HEK293 (cell line): ENCODE measurements around the gene KLF13.

Source experiments
- CTCF ChIA-PET: fragments of 350-600 bp; formaldehyde crosslinking; extraction: SDS; loops from one replicate; lab custom pipeline; 2021; ENCODE audit warnings: antibody characterized with exemption; lab: Yijun Ruan, JAX
- POLR2A ChIA-PET: fragments of 300-600 bp; formaldehyde crosslinking; extraction: SDS; loops from one replicate; lab custom pipeline; 2020; ENCODE audit warnings: antibody characterized with exemption, inconsistent platforms; lab: Yijun Ruan, JAX
- H3K27ac ChIP-seq: fragments of 200-500 bp; sonication (Bioruptor generic); 2 replicates; pipeline ENCODE4 v1.5.1; 2014; ENCODE audit warnings: low read depth, low read length, control low read depth, inconsistent platforms; ENCODE audit errors: extremely low read depth
- H3K36me3 ChIP-seq, 2 experiments: fragments of 200-500 bp in 1 of 2; sonication (Bioruptor generic) in 1 of 2; 1 replicate in 1 of 2; 2 replicates in 1 of 2; pipeline ENCODE4 v1.5.1; 2014 to 2017; ENCODE audit warnings: inconsistent platforms in 2 of 2, low read length in 2 of 2; ENCODE audit not compliant: control insufficient read depth in 2 of 2, insufficient read depth in 1 of 2
- H3K4me1 ChIP-seq: fragments of 200-500 bp; sonication (Bioruptor generic); 2 replicates; pipeline ENCODE4 v1.5.1; 2014; ENCODE audit warnings: mild to moderate bottlenecking, low read length, inconsistent platforms; ENCODE audit not compliant: control insufficient read depth, insufficient read depth
- H3K4me3 ChIP-seq: 2 replicates; pipeline ENCODE4 v1.5.1; 2011; ENCODE audit warnings: low read depth, mild to moderate bottlenecking, control low read depth, low read length, moderate library complexity
- H3K9me3 ChIP-seq: fragments of 200-500 bp; sonication (Bioruptor generic); 2 replicates; pipeline ENCODE4 v1.5.1; 2014; ENCODE audit warnings: low read depth, low read length, inconsistent platforms; ENCODE audit not compliant: control insufficient read depth, insufficient read depth
- BCL6B ChIP-seq: fragments of 450-650 bp; formaldehyde crosslinking; IDR thresholded peaks from 2 replicates; pipeline ENCODE4 v1.5.1; 2017; ENCODE audit warnings: missing biosample characterization, missing genetic modification characterization
- FEZF1 ChIP-seq: fragments of 450-650 bp; formaldehyde crosslinking; IDR thresholded peaks from 2 replicates; pipeline ENCODE4 v1.5.1; 2016; ENCODE audit warnings: missing biosample characterization, missing genetic modification characterization
- GLI4 ChIP-seq: fragments of 450-650 bp; formaldehyde crosslinking; IDR thresholded peaks from 2 replicates; pipeline ENCODE4 v1.5.1; 2016; ENCODE audit warnings: missing biosample characterization, missing genetic modification characterization
- MEIS1 ChIP-seq: sonication (generic); formaldehyde crosslinking; IDR thresholded peaks from 2 replicates; pipeline ENCODE4 v1.8.1; 2022; ENCODE audit warnings: missing genetic modification reagents, mild to moderate bottlenecking, borderline replicate concordance
- MYNN ChIP-seq: fragments of 450-650 bp; formaldehyde crosslinking; IDR thresholded peaks from 2 replicates; pipeline ENCODE4 v1.5.1; 2016; ENCODE audit warnings: missing biosample characterization, missing genetic modification characterization, borderline replicate concordance
- PRDM1 ChIP-seq: fragments of 450-650 bp; formaldehyde crosslinking; IDR thresholded peaks from 2 replicates; pipeline ENCODE4; 2016; ENCODE audit warnings: missing biosample characterization, missing genetic modification characterization
- SCRT1 ChIP-seq: fragments of 450-650 bp; formaldehyde crosslinking; IDR thresholded peaks from 2 replicates; pipeline ENCODE4 v1.5.1; 2016; ENCODE audit warnings: missing biosample characterization, missing genetic modification characterization, borderline replicate concordance
- TCF7L2 ChIP-seq: IDR thresholded peaks from 2 replicates; pipeline ENCODE4 v1.6.1; 2011; ENCODE audit warnings: low read depth, mild to moderate bottlenecking, inconsistent platforms, low read length, moderate library complexity, borderline replicate concordance
- ZBTB44 ChIP-seq: fragments of 450-650 bp; IDR thresholded peaks from 2 replicates; pipeline ENCODE4 v1.5.1; 2018; ENCODE audit warnings: missing biosample characterization, mild to moderate bottlenecking, missing genetic modification characterization
- ZFP41 ChIP-seq: fragments of 450-650 bp; formaldehyde crosslinking; IDR thresholded peaks from 2 replicates; pipeline ENCODE4 v1.5.1; 2016; ENCODE audit warnings: missing biosample characterization, missing genetic modification characterization, borderline replicate concordance
- ZIC2 ChIP-seq: fragments of 450-650 bp; formaldehyde crosslinking; IDR thresholded peaks from 2 replicates; pipeline ENCODE4 v1.5.1; 2016; ENCODE audit warnings: missing biosample characterization, missing genetic modification characterization
- ZNF114 ChIP-seq: fragments of 450-650 bp; formaldehyde crosslinking; IDR thresholded peaks from 2 replicates; pipeline ENCODE4 v1.5.0; 2017; ENCODE audit warnings: missing biosample characterization, missing genetic modification characterization
- ZNF146 ChIP-seq: fragments of 450-650 bp; formaldehyde crosslinking; IDR thresholded peaks from 2 replicates; pipeline ENCODE4 v1.5.1; 2016; ENCODE audit warnings: missing biosample characterization, missing genetic modification characterization
- ZNF2 ChIP-seq: fragments of 450-650 bp; formaldehyde crosslinking; IDR thresholded peaks from 2 replicates; pipeline ENCODE4 v1.5.1; 2016; ENCODE audit warnings: missing biosample characterization, missing genetic modification characterization
- ZNF202 ChIP-seq: fragments of 450-650 bp; formaldehyde crosslinking; IDR thresholded peaks from 2 replicates; pipeline ENCODE4 v1.5.1; 2016; ENCODE audit warnings: missing biosample characterization, missing genetic modification characterization, borderline replicate concordance
- ZNF211 ChIP-seq: fragments of 450-650 bp; formaldehyde crosslinking; IDR thresholded peaks from 2 replicates; pipeline ENCODE4 v1.5.1; 2016; ENCODE audit warnings: low read depth, missing biosample characterization, missing genetic modification characterization
- ZNF221 ChIP-seq: fragments of 450-650 bp; formaldehyde crosslinking; IDR thresholded peaks from 2 replicates; pipeline ENCODE4 v1.5.1; 2017; ENCODE audit warnings: missing biosample characterization, missing genetic modification characterization, borderline replicate concordance
- ZNF223 ChIP-seq: fragments of 450-650 bp; formaldehyde crosslinking; IDR thresholded peaks from 2 replicates; pipeline ENCODE4 v1.5.1; 2016; ENCODE audit warnings: missing biosample characterization, missing genetic modification characterization
- ZNF23 ChIP-seq: fragments of 450-650 bp; formaldehyde crosslinking; IDR thresholded peaks from 2 replicates; pipeline ENCODE4 v1.5.1; 2016; ENCODE audit warnings: missing biosample characterization, missing genetic modification characterization, borderline replicate concordance
- ZNF341 ChIP-seq: fragments of 450-650 bp; formaldehyde crosslinking; IDR thresholded peaks from 2 replicates; pipeline ENCODE4; 2016; ENCODE audit warnings: low read depth, missing biosample characterization, missing genetic modification characterization
- ZNF555 ChIP-seq: fragments of 450-650 bp; formaldehyde crosslinking; conservative IDR thresholded peaks from 2 replicates; pipeline ENCODE4 v1.5.1; 2017; ENCODE audit warnings: missing biosample characterization, mild to moderate bottlenecking, missing genetic modification characterization, inconsistent platforms
- ZNF600 ChIP-seq: fragments of 450-650 bp; formaldehyde crosslinking; IDR thresholded peaks from 2 replicates; pipeline ENCODE4 v1.5.1; 2016; ENCODE audit warnings: missing biosample characterization, missing genetic modification characterization
- ZNF776 ChIP-seq: fragments of 450-650 bp; formaldehyde crosslinking; IDR thresholded peaks from 2 replicates; pipeline ENCODE4 v1.5.0; 2017; ENCODE audit warnings: missing biosample characterization, missing genetic modification characterization, borderline replicate concordance
- ZNF830 ChIP-seq: fragments of 450-650 bp; IDR thresholded peaks from 2 replicates; pipeline ENCODE4 v1.5.0; 2018; ENCODE audit warnings: missing biosample characterization, missing genetic modification characterization, low read depth, mild to moderate bottlenecking, moderate library complexity
- ZNF843 ChIP-seq: fragments of 450-650 bp; formaldehyde crosslinking; IDR thresholded peaks from 2 replicates; pipeline ENCODE4 v1.5.1; 2016; ENCODE audit warnings: missing biosample characterization, missing genetic modification characterization
- ZXDB ChIP-seq: fragments of 450-650 bp; formaldehyde crosslinking; IDR thresholded peaks from 2 replicates; pipeline ENCODE4 v1.5.1; 2016; ENCODE audit warnings: missing biosample characterization, missing genetic modification characterization
- TF ChIP-seq, protein P1 (sequence below): fragments of 450-650 bp; formaldehyde crosslinking; IDR thresholded peaks from 2 replicates; pipeline ENCODE4 v1.5.1; 2016; ENCODE audit warnings: missing biosample characterization, missing genetic modification characterization
- TF ChIP-seq, protein P2 (sequence below): fragments of 450-650 bp; formaldehyde crosslinking; IDR thresholded peaks from 2 replicates; pipeline ENCODE4 v1.5.1; 2017; ENCODE audit warnings: missing biosample characterization, missing genetic modification characterization
- TF ChIP-seq, protein P3 (sequence below): fragments of 450-650 bp; IDR thresholded peaks from 2 replicates; pipeline ENCODE4 v1.5.1; 2018; ENCODE audit warnings: missing biosample characterization, missing genetic modification characterization

The KLF13 gene

GRCh38 chr15:31326156-31326874, at the start of gene KLF13:
TSS of gene KLF13 (plus strand) at chr15:31326835. CDS start at chr15:31327213, 378 bp downstream.
- Histone ChIP-seq H3K4me1 (no peaks in the 10 kb centered on the region), H3K9me3 (no peaks in the 10 kb centered on the region), H3K36me3 (no peaks in the 10 kb centered on the region), H3K4me3 (peak within 1 kb of the TSS; percentile 60), H3K27ac (peak within 1 kb of the TSS; percentile 98)
- POLR2A ChIA-PET = interaction anchor here (0.5 to 1.6 kb wide), 3 partner anchors 66 to 223 kb away, joined by 3 to 4 read pairs (median 3); no protein-coding TSS in a partner anchor
- CTCF ChIA-PET = interaction anchor here (0.6 kb wide), 3 partner anchors 48 to 75 kb away, joined by 3 read pairs; no protein-coding TSS in a partner anchor
- TF ChIP-seq, protein P1, sequence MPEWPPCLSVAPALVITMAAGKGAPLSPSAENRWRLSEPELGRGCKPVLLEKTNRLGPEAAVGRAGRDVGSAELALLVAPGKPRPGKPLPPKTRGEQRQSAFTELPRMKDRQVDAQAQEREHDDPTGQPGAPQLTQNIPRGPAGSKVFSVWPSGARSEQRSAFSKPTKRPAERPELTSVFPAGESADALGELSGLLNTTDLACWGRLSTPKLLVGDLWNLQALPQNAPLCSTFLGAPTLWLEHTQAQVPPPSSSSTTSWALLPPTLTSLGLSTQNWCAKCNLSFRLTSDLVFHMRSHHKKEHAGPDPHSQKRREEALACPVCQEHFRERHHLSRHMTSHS = no peak
- TF ChIP-seq ZNF146 (tag by site-specific recombination) (no peak), ZNF202 (tag by site-specific recombination) (no peak), ZNF211 (no peak), MEIS1 (CRISPR knock-in tag) (no peak), ZNF23 (tag by site-specific recombination) (no peak), FEZF1 (peak; percentile 55; the same call in 1 of the 2 replicates), ZXDB (tag by site-specific recombination) (peak; percentile 41; the same call in 1 of the 2 replicates), ZNF600 (tag by site-specific recombination) (no peak), PRDM1 (tag by site-specific recombination) (no peak), ZNF2 (tag by site-specific recombination) (no peak), GLI4 (tag by site-specific recombination) (no peak), ZNF830 (tag by site-specific recombination) (no peak), TCF7L2 (no peak), ZNF555 (tag by site-specific recombination) (no peak), BCL6B (no peak), ZNF223 (tag by site-specific recombination) (no peak), ZIC2 (peak; percentile 89), ZFP41 (tag by site-specific recombination) (no peak), ZNF341 (tag by site-specific recombination) (peak; percentile 79), ZNF776 (no peak), ZNF843 (tag by site-specific recombination) (0 out of 2 replicates have a peak, but pooled peaks have one; percentile 14), ZBTB44 (tag by site-specific recombination) (no peak), ZNF221 (tag by site-specific recombination) (no peak), SCRT1 (no peak), MYNN (tag by site-specific recombination) (no peak), ZNF114 (tag by site-specific recombination) (no peak)
- TF ChIP-seq, protein P2, sequence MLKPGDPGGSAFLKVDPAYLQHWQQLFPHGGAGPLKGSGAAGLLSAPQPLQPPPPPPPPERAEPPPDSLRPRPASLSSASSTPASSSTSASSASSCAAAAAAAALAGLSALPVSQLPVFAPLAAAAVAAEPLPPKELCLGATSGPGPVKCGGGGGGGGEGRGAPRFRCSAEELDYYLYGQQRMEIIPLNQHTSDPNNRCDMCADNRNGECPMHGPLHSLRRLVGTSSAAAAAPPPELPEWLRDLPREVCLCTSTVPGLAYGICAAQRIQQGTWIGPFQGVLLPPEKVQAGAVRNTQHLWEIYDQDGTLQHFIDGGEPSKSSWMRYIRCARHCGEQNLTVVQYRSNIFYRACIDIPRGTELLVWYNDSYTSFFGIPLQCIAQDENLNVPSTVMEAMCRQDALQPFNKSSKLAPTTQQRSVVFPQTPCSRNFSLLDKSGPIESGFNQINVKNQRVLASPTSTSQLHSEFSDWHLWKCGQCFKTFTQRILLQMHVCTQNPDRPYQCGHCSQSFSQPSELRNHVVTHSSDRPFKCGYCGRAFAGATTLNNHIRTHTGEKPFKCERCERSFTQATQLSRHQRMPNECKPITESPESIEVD (tag by site-specific recombination) = no peak
- TF ChIP-seq, protein P3, sequence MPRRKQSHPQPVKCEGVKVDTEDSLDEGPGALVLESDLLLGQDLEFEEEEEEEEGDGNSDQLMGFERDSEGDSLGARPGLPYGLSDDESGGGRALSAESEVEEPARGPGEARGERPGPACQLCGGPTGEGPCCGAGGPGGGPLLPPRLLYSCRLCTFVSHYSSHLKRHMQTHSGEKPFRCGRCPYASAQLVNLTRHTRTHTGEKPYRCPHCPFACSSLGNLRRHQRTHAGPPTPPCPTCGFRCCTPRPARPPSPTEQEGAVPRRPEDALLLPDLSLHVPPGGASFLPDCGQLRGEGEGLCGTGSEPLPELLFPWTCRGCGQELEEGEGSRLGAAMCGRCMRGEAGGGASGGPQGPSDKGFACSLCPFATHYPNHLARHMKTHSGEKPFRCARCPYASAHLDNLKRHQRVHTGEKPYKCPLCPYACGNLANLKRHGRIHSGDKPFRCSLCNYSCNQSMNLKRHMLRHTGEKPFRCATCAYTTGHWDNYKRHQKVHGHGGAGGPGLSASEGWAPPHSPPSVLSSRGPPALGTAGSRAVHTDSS (tag by site-specific recombination) = no peak
